Amygdala (tissue), 56 donors: Measurements from ENCODE around the gene GRIN1.

Experiments
- DNase-seq, 56 donors: peaks; one replicate each; lab custom pipeline; 2025; lab: John Stamatoyannopoulos, UW

GRIN1 gene

GRCh38 chr9:137172901-137173795 is 34.2 kb downstream of the GRIN1 start:
- no peak for DNase-seq

- peak in 5 of 56 donors; percentile 25 to 45 (median 34) for DNase-seq
These were observed 35.1 kb downstream of the GRIN1 start for GRCh38 chr9:137173796-137174664.

GRCh38 chr9:137174722-137175293 is 35.9 kb downstream of the GRIN1 start:
- no peak for DNase-seq

GRCh38 chr9:137175345-137175961 is 36.5 kb downstream of the GRIN1 start:
- no peak for DNase-seq

- DNase-seq: peak in 8 of 56 donors; percentile 8 to 36 (median 22)
These were observed 37.6 kb downstream of the GRIN1 start for GRCh38 chr9:137176302-137177182.

- DNase-seq: no peak
These were observed 39.4 kb downstream of the GRIN1 start for GRCh38 chr9:137178201-137178938.

GRCh38 chr9:137178939-137179630 is 40.1 kb downstream of the GRIN1 start:
- no peak for DNase-seq

GRCh38 chr9:137179761-137180160 is 40.8 kb downstream of the GRIN1 start:
- DNase-seq: no peak

GRCh38 chr9:137180491-137180890 is 41.5 kb downstream of the GRIN1 start:
- no peak for DNase-seq

- DNase-seq: no peak
These were observed 42.7 kb downstream of the GRIN1 start for GRCh38 chr9:137181680-137182079.

GRCh38 chr9:137182836-137183235 is 43.9 kb downstream of the GRIN1 start:
- no peak for DNase-seq

GRCh38 chr9:137183980-137184595 is 45.1 kb downstream of the GRIN1 start:
- no peak for DNase-seq

GRCh38 chr9:137184881-137185660 is 46.1 kb downstream of the GRIN1 start:
- no peak for DNase-seq

- DNase-seq: no peak
These were observed 47.0 kb downstream of the GRIN1 start for GRCh38 chr9:137185921-137186320.

GRCh38 chr9:137186385-137186784 is 47.4 kb downstream of the GRIN1 start:
- DNase-seq: no peak

- DNase-seq: no peak
These were observed 48.4 kb downstream of the GRIN1 start for GRCh38 chr9:137187386-137187785.

GRCh38 chr9:137188086-137188489 is 49.1 kb downstream of the GRIN1 start:
- DNase-seq: no peak
